Activated CD4-positive, alpha-beta T cell treated with anti-CD3 and anti-CD28 coated beads, Interleukin-2, amount 50 U/mL, for 48 hours (primary cell): Measurements from ENCODE around the gene CRTC1.
"Not testable (repeated sequence)": the region's sequence is repeated elsewhere in the genome, so short reads cannot be mapped to it uniquely, and the experiment has no call there.

Source experiments
- DNase-seq, 2 experiments: peaks; one replicate each; pipeline ENCODE4 v3.0.0-alpha.2; 2020

Gene CRTC1

DNA sequence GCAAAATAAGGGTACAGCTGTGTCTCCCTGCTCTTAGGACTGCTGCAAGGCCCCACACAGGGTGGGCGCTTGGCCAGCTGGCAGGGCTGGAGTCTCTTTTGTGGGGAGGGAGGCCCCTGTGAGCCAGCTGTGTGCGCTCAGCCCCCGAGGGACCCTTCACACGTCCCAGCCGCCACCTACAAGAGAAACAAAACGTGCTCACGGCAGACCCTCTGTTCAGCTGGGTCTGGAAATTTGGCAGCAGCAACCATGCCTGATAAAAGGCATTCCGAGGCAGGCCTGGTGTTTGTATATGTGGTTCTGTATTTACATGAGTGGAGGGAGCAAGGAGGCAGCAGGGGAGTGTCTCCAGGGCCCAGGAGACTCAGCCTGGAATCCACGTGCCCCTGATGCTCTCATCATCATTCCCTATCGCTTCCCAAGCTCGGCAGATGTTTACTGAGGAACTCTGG lies 49.7 kb downstream of the CRTC1 start:
- DNase-seq: no peak

DNA sequence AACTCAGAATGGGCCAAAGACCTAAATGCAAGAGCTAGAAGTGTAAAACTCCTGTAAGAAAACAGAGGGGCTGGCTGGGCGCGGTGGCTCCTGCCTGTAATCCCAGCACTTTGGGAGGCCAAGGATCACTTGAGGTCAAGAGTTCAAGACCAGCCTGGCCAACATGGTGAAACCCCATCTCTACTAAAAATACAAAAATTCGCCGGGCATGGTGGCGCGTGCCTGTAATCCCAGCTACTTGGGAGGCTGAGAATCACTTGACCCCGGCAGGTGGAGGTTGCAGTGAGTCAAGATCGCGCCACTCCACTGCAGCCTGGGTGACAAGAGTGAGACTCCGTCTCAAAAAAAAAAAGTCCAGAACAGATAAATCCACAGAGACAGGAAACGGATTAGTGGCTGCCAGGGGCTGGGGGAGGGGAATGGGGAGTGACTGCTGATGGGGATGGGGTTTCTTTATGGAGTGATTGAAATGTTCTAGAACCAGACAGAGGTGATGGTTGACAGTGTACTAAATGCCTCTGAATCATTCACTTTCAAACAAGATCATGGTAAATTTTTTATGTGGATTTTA lies 50.4 kb downstream of the CRTC1 start:
- not testable (repeated sequence) for DNase-seq

GRCh38 chr19:18735324-18735723 lies 51.8 kb downstream of the CRTC1 start:
- no peak for DNase-seq

GRCh38 chr19:18735752-18736151 lies 52.3 kb downstream of the CRTC1 start:
- no peak for DNase-seq

- DNase-seq: no peak
These were observed 53.2 kb downstream of the CRTC1 start for GRCh38 chr19:18736415-18737336.

DNA sequence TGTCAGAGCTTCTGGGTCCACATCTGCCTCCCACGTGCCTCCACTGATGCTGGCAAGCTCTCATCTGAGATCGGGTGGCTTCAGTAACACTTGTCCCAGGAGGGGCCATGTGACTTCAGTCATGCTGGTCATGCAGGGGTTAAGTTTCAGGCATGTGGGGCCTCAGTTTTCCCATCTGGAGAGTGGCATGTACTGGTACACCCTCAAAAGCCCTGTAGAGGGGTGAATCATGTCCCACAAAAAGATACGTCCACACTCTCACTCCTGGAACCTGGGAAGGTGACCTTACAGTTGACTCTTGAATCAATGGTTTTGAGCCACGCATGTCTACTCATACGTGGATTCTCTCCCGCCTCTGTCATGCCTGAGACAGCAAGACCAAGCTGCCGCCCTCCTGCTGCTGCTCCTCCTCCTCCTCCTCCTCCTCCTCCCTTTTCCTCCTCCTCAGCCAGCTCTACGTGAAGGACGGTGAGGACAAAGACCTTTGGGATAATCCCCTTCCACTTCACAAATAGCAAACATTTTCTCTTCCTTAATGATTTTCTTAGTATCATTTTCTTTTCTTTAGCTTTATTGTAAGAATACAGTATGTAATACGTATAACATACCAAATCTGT lies 54.0 kb downstream of the CRTC1 start:
- no peak for DNase-seq

DNA sequence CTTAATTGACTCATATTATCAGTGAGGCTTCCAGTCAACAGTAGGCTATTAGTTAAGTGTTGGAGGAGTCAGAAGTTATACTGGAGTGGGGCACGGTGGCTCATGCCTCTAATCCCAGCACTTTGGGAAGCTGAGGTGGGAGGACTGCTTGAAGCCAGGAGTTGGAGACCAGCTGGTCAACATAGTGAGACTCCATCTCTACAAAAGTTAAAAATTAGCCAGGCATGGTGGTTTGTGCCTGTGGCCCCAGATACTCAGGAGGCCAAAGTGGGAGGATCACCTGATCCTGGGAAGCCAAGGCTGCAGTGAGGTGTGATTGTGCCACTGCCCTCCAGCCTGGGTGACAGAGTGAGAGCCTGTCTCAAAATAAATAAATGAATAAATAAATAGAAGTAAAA lies 54.5 kb downstream of the CRTC1 start:
- no peak for DNase-seq

GRCh38 chr19:18738961-18739690 lies 55.6 kb downstream of the CRTC1 start:
- no peak for DNase-seq

DNA sequence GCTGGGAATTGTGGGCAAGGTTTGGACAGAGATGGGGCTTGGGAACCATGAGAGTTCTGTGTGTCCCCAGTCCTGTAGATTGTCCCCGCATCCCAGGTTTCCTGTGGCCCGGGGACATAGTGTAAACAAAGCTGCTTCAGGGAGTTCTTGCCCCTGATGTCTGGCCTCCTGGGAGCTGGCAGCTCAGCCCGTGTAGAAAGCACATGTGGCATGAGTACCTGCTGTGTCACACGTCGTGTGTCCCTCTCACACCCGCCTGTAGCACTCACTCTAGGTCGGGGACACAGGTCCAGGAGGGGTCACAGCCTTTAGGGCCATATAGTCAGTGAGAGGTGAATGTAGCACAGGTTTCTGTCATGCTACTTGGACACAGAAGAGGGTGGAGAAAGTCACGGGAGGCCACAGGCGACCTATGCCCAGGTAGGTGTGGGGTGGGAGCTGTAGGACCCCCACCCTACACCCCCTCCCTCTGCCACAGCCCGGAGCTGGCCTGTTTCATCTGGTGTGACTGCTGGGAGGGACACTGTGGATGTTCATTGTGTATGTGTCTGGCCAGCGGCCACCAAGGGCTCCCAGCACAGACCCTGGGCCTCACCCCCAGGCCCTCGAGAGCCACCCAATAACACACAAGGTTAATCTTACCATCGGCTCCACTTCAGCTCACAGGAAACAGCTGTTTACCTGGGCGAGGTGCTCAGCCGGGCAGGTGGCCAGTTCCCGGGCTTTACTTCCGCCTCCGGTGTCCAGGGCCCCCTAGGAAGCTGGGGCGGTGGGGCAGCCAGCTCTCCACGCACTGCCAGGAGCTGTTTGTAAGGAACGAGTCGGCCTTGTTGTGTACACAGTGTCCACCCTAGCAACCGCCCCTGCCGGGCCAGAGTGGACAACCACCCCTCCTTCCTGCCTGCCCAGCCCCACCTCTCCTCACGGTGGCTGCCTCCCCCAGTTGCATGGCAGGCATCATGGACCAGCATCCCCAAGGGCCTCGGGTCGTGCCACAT lies 57.9 kb downstream of the CRTC1 start:
- no peak for DNase-seq

GRCh38 chr19:18742324-18742723 lies 58.8 kb downstream of the CRTC1 start:
- no peak for DNase-seq

DNA sequence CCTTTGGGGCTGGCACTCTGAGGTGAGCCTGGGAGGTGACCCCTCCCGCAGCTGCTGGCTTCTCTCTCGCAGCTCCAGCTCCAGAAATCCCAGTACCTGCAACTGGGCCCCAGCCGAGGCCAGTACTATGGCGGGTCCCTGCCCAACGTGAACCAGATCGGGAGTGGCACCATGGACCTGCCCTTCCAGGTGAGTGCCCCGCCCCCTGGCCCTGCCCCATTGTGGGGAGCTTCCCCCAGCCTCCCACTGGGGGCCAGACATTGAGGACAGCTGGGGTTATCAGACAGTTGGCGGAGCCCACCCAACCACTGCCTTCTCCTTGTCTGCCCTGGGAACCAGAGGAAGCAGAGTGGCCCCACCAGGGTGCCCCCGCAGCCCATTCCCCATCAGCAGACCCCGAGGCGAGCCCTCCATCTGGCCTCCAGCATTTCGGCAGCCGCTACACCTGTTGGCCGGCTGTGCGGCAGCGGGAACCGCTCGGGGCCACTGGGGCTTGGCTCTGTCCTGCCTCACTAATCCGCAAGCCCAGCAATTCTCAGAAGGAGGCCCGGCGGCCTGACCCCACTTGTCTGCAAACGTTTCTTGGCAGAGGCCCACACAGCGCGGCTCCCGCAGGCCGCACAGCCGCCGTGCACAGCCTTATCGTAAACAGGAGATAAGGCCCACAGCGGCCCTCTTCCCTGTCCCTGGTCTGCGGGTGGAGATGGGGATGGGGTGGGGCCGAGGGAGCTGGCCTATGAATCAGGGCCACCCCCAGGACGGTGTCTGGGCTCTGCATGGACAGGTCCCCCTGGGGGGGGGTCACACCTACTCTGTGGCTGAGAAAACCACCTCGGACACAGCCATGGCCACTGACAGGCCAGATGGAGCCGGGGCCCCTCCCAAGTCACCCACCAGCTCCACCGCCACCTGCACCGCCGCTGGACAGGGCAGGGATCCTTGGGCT lies 59.6 kb downstream of the CRTC1 start:
- no peak for DNase-seq

GRCh38 chr19:18743784-18744418 lies 60.4 kb downstream of the CRTC1 start:
- DNase-seq: no peak

DNA sequence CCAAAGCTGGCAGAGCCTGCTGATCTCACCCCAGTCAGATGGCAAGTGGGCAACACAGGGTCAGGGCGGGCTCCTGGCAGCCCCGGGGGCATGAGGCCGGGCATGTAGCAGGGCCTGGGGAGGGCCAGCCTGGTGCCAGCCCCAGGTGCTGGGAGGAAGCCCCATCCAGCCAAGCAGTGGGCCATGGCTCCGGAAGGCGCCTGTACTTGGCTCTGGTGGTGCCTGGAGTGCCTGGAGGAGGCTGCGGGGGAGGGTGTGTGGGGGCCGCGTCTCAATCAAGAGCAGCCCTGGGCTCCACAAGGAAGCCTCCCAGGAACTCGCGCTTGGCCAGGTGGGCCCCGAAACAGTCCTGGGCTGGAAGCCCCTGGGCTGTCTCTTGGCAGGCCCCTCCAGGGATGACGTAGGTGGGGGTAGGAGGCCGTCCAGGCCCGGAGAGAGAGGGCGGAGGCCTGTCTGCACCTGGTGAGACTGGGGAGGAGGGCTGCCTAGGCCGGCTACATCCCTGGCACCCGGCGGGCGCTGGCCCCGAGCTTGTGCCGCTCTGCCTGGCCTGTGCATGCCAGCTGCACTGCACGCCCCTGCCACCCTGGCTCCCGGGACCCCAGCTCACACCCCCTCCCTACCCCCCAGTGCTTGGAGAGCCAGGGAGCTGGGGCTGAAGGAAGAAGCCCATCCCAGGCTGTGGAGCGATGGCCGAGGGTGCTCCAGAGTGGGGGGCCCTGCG lies 61.7 kb downstream of the CRTC1 start:
- DNase-seq: no peak

DNA sequence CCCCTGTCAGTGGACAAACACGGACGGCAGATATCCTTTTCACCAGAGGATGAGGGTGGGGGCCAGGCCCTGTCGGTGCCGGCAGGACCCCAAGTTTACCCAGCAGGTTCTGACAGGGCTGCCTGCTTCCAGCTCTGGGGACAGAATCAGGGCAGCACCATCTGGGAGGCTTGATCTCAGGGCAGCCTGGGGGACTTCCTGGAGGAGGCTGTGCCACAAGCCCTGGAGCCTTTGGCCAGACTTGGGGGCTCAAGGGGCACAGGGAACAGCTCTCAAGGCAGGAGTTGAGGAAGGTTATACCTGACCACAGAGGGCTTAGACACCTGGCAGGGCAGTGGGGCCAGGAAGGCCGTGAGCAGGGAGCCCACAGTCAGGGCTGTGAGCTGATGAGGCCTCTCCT lies 62.5 kb downstream of the CRTC1 start:
- no peak for DNase-seq

- DNase-seq: no peak
These were observed 63.2 kb downstream of the CRTC1 start for GRCh38 chr19:18746401-18747325.

DNA sequence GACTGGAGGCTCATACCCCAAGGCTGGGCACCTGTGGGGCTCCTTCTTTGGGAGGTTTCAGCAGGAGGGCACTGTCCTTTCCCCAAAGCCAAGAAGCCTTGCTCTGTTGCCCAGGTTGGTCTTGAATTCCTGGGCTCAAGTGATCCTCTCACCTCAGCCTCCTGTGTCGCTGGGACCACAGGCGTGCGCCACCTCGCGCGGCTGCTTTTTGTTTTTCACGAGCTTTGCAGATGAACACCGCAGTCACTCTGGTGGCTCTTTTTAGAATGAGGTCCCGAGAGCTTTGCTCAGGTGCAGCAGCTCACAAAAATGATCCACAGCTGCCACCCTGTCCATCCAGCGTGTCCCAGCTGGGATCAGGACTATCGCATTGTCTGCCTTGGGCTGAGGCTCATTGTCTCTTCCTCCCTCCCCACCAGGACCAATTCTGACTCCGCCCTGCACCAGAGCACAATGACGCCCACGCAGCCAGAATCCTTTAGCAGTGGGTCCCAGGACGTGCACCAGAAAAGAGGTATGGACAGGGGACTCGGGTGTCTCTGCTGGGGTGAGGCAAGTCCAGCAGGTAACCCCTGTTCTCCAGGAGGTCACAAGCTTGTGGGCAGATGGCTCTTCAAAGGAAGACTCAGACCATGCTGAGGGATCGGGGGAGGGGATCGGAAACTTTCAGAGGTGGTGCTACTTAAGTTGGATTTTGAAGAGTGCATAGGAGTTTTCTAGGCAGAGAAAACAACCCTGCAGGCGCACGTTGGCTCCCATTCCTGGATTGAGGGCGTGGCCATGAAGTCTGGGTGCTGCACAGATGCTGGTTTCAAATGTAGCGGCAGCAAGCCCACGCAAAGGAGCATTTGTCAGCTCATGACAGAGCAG lies 66.1 kb downstream of the CRTC1 start:
- no peak for DNase-seq

- no peak for DNase-seq
These were observed 67.0 kb downstream of the CRTC1 start for GRCh38 chr19:18750295-18750970.
